HG03097 (cell line): ENCODE measurements around the gene CGNL1.

ENCODE experiments used
- ATAC-seq: cut with Tn5 transposase; IDR thresholded peaks from one replicate; pipeline ENCODE4 v1.9.1; 2021; ENCODE audit not compliant: unreplicated experiment, low FRiP score

The CGNL1 gene

GRCh38 chr15:57486833-57487232, 110.5 kb downstream of the CGNL1 start:
- no peak for ATAC-seq

GRCh38 chr15:57489122-57489521, 112.8 kb downstream of the CGNL1 start:
- ATAC-seq, result no peak

- ATAC-seq, result no peak
Observed at GRCh38 chr15:57493351-57493750, 117.0 kb downstream of the CGNL1 start.

GRCh38 chr15:57494581-57494980, 118.3 kb downstream of the CGNL1 start:
- ATAC-seq, result no peak

- no peak for ATAC-seq
Observed at GRCh38 chr15:57495041-57495440, 118.7 kb downstream of the CGNL1 start.

- no peak for ATAC-seq
Observed at GRCh38 chr15:57495554-57496165, 119.4 kb downstream of the CGNL1 start.

- ATAC-seq, result no peak
Observed at GRCh38 chr15:57496594-57496945, 120.3 kb downstream of the CGNL1 start.

GRCh38 chr15:57496946-57497869, 120.9 kb downstream of the CGNL1 start:
- ATAC-seq, result no peak

- no peak for ATAC-seq
Observed at GRCh38 chr15:57500256-57500655, 124.0 kb downstream of the CGNL1 start.

- no peak for ATAC-seq
Observed at GRCh38 chr15:57500979-57501576, 124.8 kb downstream of the CGNL1 start.

GRCh38 chr15:57502116-57502515, 125.8 kb downstream of the CGNL1 start:
- no peak for ATAC-seq

- ATAC-seq, result no peak
Observed at GRCh38 chr15:57503051-57503702, 126.9 kb downstream of the CGNL1 start.

GRCh38 chr15:57503911-57504598, 127.8 kb downstream of the CGNL1 start:
- no peak for ATAC-seq

GRCh38 chr15:57504599-57504940, 128.3 kb downstream of the CGNL1 start:
- ATAC-seq, result no peak

GRCh38 chr15:57505056-57505715, 128.9 kb downstream of the CGNL1 start:
- ATAC-seq, result no peak

GRCh38 chr15:57505949-57506391, 129.7 kb downstream of the CGNL1 start:
- ATAC-seq, result no peak

- ATAC-seq, result no peak
Observed at GRCh38 chr15:57506422-57506821, 130.1 kb downstream of the CGNL1 start.

- ATAC-seq, result no peak
Observed at GRCh38 chr15:57507111-57507510, 130.8 kb downstream of the CGNL1 start.

- no peak for ATAC-seq
Observed at GRCh38 chr15:57509126-57509525, 132.8 kb downstream of the CGNL1 start.

GRCh38 chr15:57509965-57510364, 133.7 kb downstream of the CGNL1 start:
- ATAC-seq, result no peak
